Upper lobe of left lung (tissue), 4 donors: ENCODE results near the gene ALDH3B1.
A peak's percentile ranks its signal among the peaks of the same experiment; 100 is the strongest.

Experiments
- EP300 ChIP-seq, 4 donors: sonication (generic); formaldehyde crosslinking; IDR thresholded peaks; one replicate each; pipeline ENCODE4 v1.5.1; 2017; ENCODE audit warnings: antibody characterized with exemption in 4 of 4, control low read depth in 2 of 4
- POLR2A ChIP-seq, 4 donors: fragments of 450-650 bp; IDR thresholded peaks; one replicate each; pipeline ENCODE4 v1.5.1; 2016 to 2017; ENCODE audit warnings: antibody characterized with exemption in 4 of 4, mild to moderate bottlenecking in 2 of 4
- TF ChIP-seq, protein P1 (sequence below), 6 experiments: fragments of 450-650 bp in 4 of 6; fragments of 200-600 bp in 2 of 6; sonication (generic) in 2 of 6; IDR thresholded peaks; one replicate each; pipeline ENCODE4 v1.5.1; 2016 to 2019; ENCODE audit warnings: antibody characterized with exemption in 6 of 6

DNA sequence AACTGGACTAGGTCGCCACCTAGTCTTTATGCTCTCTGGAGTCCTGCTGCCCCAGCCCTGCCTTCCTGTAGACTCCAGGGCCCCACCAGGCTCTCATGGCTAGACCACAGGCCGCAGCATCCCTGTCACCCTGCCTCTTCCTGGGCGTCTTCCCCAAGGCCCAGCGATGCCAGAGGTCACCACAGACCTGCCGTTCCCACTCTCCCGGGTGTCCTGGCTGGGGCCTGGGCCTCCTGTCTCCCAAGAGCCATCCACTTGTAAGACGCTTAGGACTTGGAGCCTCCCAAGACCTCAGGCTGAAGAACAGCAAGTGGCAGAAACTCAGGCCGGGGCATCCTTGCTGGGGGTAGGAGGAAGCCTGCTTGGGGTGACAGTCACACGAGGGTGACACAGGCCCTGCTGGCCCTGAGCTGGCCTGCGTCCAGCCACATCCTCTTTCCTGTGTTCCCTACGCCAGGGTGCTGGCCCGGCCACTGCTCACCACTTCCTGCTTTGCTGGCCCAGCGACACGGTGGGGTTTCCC, 26.7 kb downstream of the ALDH3B1 start:
- TF ChIP-seq, protein P1, sequence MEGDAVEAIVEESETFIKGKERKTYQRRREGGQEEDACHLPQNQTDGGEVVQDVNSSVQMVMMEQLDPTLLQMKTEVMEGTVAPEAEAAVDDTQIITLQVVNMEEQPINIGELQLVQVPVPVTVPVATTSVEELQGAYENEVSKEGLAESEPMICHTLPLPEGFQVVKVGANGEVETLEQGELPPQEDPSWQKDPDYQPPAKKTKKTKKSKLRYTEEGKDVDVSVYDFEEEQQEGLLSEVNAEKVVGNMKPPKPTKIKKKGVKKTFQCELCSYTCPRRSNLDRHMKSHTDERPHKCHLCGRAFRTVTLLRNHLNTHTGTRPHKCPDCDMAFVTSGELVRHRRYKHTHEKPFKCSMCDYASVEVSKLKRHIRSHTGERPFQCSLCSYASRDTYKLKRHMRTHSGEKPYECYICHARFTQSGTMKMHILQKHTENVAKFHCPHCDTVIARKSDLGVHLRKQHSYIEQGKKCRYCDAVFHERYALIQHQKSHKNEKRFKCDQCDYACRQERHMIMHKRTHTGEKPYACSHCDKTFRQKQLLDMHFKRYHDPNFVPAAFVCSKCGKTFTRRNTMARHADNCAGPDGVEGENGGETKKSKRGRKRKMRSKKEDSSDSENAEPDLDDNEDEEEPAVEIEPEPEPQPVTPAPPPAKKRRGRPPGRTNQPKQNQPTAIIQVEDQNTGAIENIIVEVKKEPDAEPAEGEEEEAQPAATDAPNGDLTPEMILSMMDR (IDR thresholded peaks at IDR 0.05), result no peak
- TF ChIP-seq POLR2A (IDR thresholded peaks at IDR 0.05) (peak in 2 of 4 donors; percentile 9 to 54), EP300 (IDR thresholded peaks at IDR 0.05) (peak in 1 of 4 donors; percentile 30)
